HK-2 (cell line): ENCODE measurements around the gene OR5A1.
"Not testable (repeated sequence)": the region's sequence is repeated elsewhere in the genome, so short reads cannot be mapped to it uniquely, and the experiment has no call there.

Experiments
- DNase-seq: peaks from one replicate; pipeline ENCODE4 v3.0.0-alpha.2; 2018; ENCODE audit not compliant: unreplicated experiment

Gene OR5A1

GRCh38 chr11:59436169-59436568, at the start of gene OR5A1:
Gene OR5A1, plus strand, starts transcription at chr11:59436469. Its CDS starts 6,700 bp downstream, at chr11:59443169.
- DNase-seq = no peak

GRCh38 chr11:59394186-59394585, 42.1 kb upstream of the OR5A1 start:
- DNase-seq = no peak

GRCh38 chr11:59400461-59401261, 35.6 kb upstream of the OR5A1 start:
- no peak for DNase-seq

GRCh38 chr11:59401262-59401552, 35.1 kb upstream of the OR5A1 start:
- no peak for DNase-seq

- no peak for DNase-seq
Observed at GRCh38 chr11:59403546-59403945, 32.7 kb upstream of the OR5A1 start.

GRCh38 chr11:59413646-59414045, 22.6 kb upstream of the OR5A1 start:
- DNase-seq = no peak

GRCh38 chr11:59415111-59415510, 21.2 kb upstream of the OR5A1 start:
- DNase-seq = no peak

- no peak for DNase-seq
Observed at GRCh38 chr11:59416613-59417012, 19.7 kb upstream of the OR5A1 start.

- no peak for DNase-seq
Observed at GRCh38 chr11:59417023-59417422, 19.2 kb upstream of the OR5A1 start.

- no peak for DNase-seq
Observed at GRCh38 chr11:59418156-59418555, 18.1 kb upstream of the OR5A1 start.

GRCh38 chr11:59423835-59424234, 12.4 kb upstream of the OR5A1 start:
- no peak for DNase-seq

GRCh38 chr11:59425131-59425530, 11.1 kb upstream of the OR5A1 start:
- DNase-seq = no peak

- DNase-seq = no peak
Observed at GRCh38 chr11:59426361-59427067, 9.8 kb upstream of the OR5A1 start, which contains the start of gene OR5A2. Gene OR5A2, minus strand, starts transcription at chr11:59426413. Its CDS starts 3,460 bp downstream, at chr11:59422953.

- DNase-seq = no peak
Observed at GRCh38 chr11:59427068-59427382, 9.2 kb upstream of the OR5A1 start.

- DNase-seq = no peak
Observed at GRCh38 chr11:59429924-59430516, 6.2 kb upstream of the OR5A1 start.

- DNase-seq = no peak
Observed at GRCh38 chr11:59437770-59438169, 1.5 kb downstream of the OR5A1 start.

GRCh38 chr11:59445624-59446023, 9.4 kb downstream of the OR5A1 start:
- not testable (repeated sequence) for DNase-seq

- no peak for DNase-seq
Observed at GRCh38 chr11:59448484-59448883, 12.2 kb downstream of the OR5A1 start.

- no peak for DNase-seq
Observed at GRCh38 chr11:59456661-59457060, 20.4 kb downstream of the OR5A1 start, which contains the start of gene OR4D6. Gene OR4D6, plus strand, starts transcription at chr11:59456961. Its CDS starts 0 bp downstream, at chr11:59456961.

- no peak for DNase-seq
Observed at GRCh38 chr11:59459916-59460315, 23.6 kb downstream of the OR5A1 start.

- no peak for DNase-seq
Observed at GRCh38 chr11:59463190-59463641, 26.9 kb downstream of the OR5A1 start.

- DNase-seq = no peak
Observed at GRCh38 chr11:59473015-59473414, 36.7 kb downstream of the OR5A1 start, which contains the start of gene OR4D10. Gene OR4D10, plus strand, starts transcription at chr11:59473315. Its CDS starts 4,115 bp downstream, at chr11:59477430.

- DNase-seq = no peak
Observed at GRCh38 chr11:59475176-59475575, 38.9 kb downstream of the OR5A1 start.
